T1000 (cell line): Measurements from ENCODE around the gene CMIP.
A peak's percentile ranks its signal among the peaks of the same experiment; 100 is the strongest.

ENCODE experiments used
- DNase-seq: peaks from one replicate; lab custom pipeline; 2025; ENCODE audit warnings: mixed read lengths; lab: John Stamatoyannopoulos, UW

The CMIP gene

GRCh38 chr16:81495321-81496234, 51.0 kb downstream of the CMIP start:
- DNase-seq = no peak

- no peak for DNase-seq
These were observed 51.7 kb downstream of the CMIP start for GRCh38 chr16:81496321-81496720.

- DNase-seq = no peak
These were observed 52.1 kb downstream of the CMIP start for GRCh38 chr16:81496742-81497141.

GRCh38 chr16:81497690-81498089, 53.1 kb downstream of the CMIP start:
- DNase-seq = no peak

- DNase-seq = no peak
These were observed 53.7 kb downstream of the CMIP start for GRCh38 chr16:81498351-81498750.

GRCh38 chr16:81499576-81500380, 55.2 kb downstream of the CMIP start:
- DNase-seq = no peak

- peak; percentile 48 for DNase-seq
These were observed 56.4 kb downstream of the CMIP start for GRCh38 chr16:81500833-81501521.

- no peak for DNase-seq
These were observed 57.9 kb downstream of the CMIP start for GRCh38 chr16:81502396-81503070.

GRCh38 chr16:81505011-81505661, 60.5 kb downstream of the CMIP start:
- no peak for DNase-seq

- no peak for DNase-seq
These were observed 64.8 kb downstream of the CMIP start for GRCh38 chr16:81509404-81509803.

- no peak for DNase-seq
These were observed 65.4 kb downstream of the CMIP start for GRCh38 chr16:81510016-81510415.

- DNase-seq = no peak
These were observed 66.8 kb downstream of the CMIP start for GRCh38 chr16:81511371-81511770.

- no peak for DNase-seq
These were observed 68.8 kb downstream of the CMIP start for GRCh38 chr16:81513204-81514040.

- no peak for DNase-seq
These were observed 69.5 kb downstream of the CMIP start for GRCh38 chr16:81514041-81514559.

GRCh38 chr16:81514568-81515258, 70.1 kb downstream of the CMIP start:
- no peak for DNase-seq

GRCh38 chr16:81515281-81515680, 70.7 kb downstream of the CMIP start:
- no peak for DNase-seq

GRCh38 chr16:81515721-81516120, 71.1 kb downstream of the CMIP start:
- no peak for DNase-seq

GRCh38 chr16:81516478-81517149, 72.0 kb downstream of the CMIP start:
- DNase-seq = no peak

GRCh38 chr16:81517150-81517499, 72.5 kb downstream of the CMIP start:
- DNase-seq = no peak
